K562 (cell line): ENCODE results near the gene SOWAHD. TPM values are rescaled to one million over a fixed set of nuclear protein-coding genes. Genes with fewer than 3 reads are reported as not detected.
A peak's percentile ranks its signal among the peaks of the same experiment; 100 is the strongest.

Experiments used
- ARNT ChIP-seq, 2 experiments: fragments of 450-650 bp; IDR thresholded peaks; 2 replicates each; pipeline ENCODE4 v1.6.1; 2016; ENCODE audit warnings: mild to moderate bottlenecking in 1 of 2
- ATF7 ChIP-seq: fragments of 450-650 bp; IDR thresholded peaks from 2 replicates; pipeline ENCODE4 v1.7.1; 2014; ENCODE audit warnings: mild to moderate bottlenecking, moderate library complexity
- BRF1 ChIP-seq: IDR thresholded peaks from 3 replicates; pipeline ENCODE4 v1.6.1; 2011; ENCODE audit warnings: borderline replicate concordance, mild to moderate bottlenecking; ENCODE audit not compliant: insufficient read length; ENCODE audit errors: extremely low read depth
- CEBPB ChIP-seq: fragments of 450-650 bp; IDR thresholded peaks from 2 replicates; pipeline ENCODE4 v1.6.1; 2016; ENCODE audit warnings: missing genetic modification characterization, missing compliant biosample characterization
- ELK3 ChIP-seq: fragments of 450-650 bp; formaldehyde crosslinking; IDR thresholded peaks from 2 replicates; pipeline ENCODE4 v1.4.0; 2020; ENCODE audit warnings: mild to moderate bottlenecking
- ETV6 ChIP-seq, 3 experiments: fragments of 150-350 bp in 1 of 3; sonication (generic) in 1 of 3; formaldehyde crosslinking in 1 of 3; IDR thresholded peaks; 2 replicates each; pipeline versions ENCODE4 v1.6.1 to v1.8.0; 2014 to 2022; ENCODE audit warnings: borderline replicate concordance in 2 of 3, low read depth in 2 of 3, antibody characterized with exemption in 1 of 3, low read length in 1 of 3, mild to moderate bottlenecking in 1 of 3, missing genetic modification reagents in 1 of 3
- HMBOX1 ChIP-seq: sonication (generic); IDR thresholded peaks from 2 replicates; pipeline ENCODE4 v1.6.1; 2016
- NCOA1 ChIP-seq: fragments of 450-650 bp; IDR thresholded peaks from 2 replicates; pipeline ENCODE4 v1.6.1; 2016; ENCODE audit warnings: low read depth
- RAD21 ChIP-seq, 2 experiments: fragments of 250-450 bp in 1 of 2; fragments of 450-650 bp in 1 of 2; sonication (Bioruptor Pico) in 1 of 2; formaldehyde crosslinking in 1 of 2; IDR thresholded peaks in 1 of 2; conservative IDR thresholded peaks in 1 of 2; 2 replicates each; pipeline versions ENCODE4 v1.4.0 to v1.8.0; 2020 to 2022; ENCODE audit warnings: mild to moderate bottlenecking in 2 of 2, moderate library complexity in 1 of 2
- RBFOX2 ChIP-seq: fragments of 200-400 bp; formaldehyde crosslinking; IDR thresholded peaks from 2 replicates; pipeline ENCODE4 v1.6.1; 2017; ENCODE audit warnings: low read depth, mild to moderate bottlenecking, low read length, moderate library complexity
- RBM15 ChIP-seq: fragments of 200-400 bp; formaldehyde crosslinking; IDR thresholded peaks from 2 replicates; pipeline ENCODE4 v1.6.1; 2018; ENCODE audit warnings: mild to moderate bottlenecking, low read length, moderate library complexity; ENCODE audit not compliant: insufficient read depth
- RBM34 ChIP-seq: fragments of 200-400 bp; formaldehyde crosslinking; IDR thresholded peaks from 2 replicates; pipeline ENCODE4 v1.6.1; 2018; ENCODE audit warnings: low read length, borderline replicate concordance; ENCODE audit not compliant: insufficient read depth
- SETDB1 ChIP-seq: IDR thresholded peaks from one replicate; pipeline ENCODE4 v1.6.1; 2012; ENCODE audit warnings: low read length, control low read depth, inconsistent platforms
- SRSF1 ChIP-seq: fragments of 200-400 bp; formaldehyde crosslinking; IDR thresholded peaks from 2 replicates; pipeline ENCODE4 v1.6.1; 2017; ENCODE audit warnings: mild to moderate bottlenecking, low read depth, low read length, moderate library complexity
- STAT5B ChIP-seq: fragments of 250-450 bp; sonication (Bioruptor Pico); IDR thresholded peaks from 2 replicates; pipeline ENCODE4 v1.8.0; 2021; ENCODE audit warnings: mild to moderate bottlenecking, inconsistent platforms
- TAF1 ChIP-seq: IDR thresholded peaks from 2 replicates; pipeline ENCODE4 v1.6.1; 2011; ENCODE audit warnings: mild to moderate bottlenecking, low read length, moderate library complexity; ENCODE audit not compliant: insufficient read depth, control insufficient read depth, severe bottlenecking; ENCODE audit errors: extremely low read depth
- TCF7 ChIP-seq: sonication (generic); IDR thresholded peaks from 2 replicates; pipeline ENCODE4 v1.6.1; 2016; ENCODE audit warnings: antibody characterized with exemption, borderline replicate concordance
- TRIM24 ChIP-seq, 2 experiments: fragments of 450-650 bp; IDR thresholded peaks; 2 replicates each; pipeline ENCODE4 v1.6.1; 2016
- XRCC3 ChIP-seq: fragments of 450-650 bp; IDR thresholded peaks from 2 replicates; pipeline ENCODE4 v1.6.1; 2017; ENCODE audit warnings: mild to moderate bottlenecking, moderate library complexity
- ZEB2 ChIP-seq: fragments of 450-650 bp; IDR thresholded peaks from 2 replicates; pipeline ENCODE4 v1.6.1; 2016
- ZFPM2 ChIP-seq: fragments of 250-450 bp; sonication (Bioruptor Pico); IDR thresholded peaks from 2 replicates; pipeline ENCODE4 v1.5.1; 2022; ENCODE audit warnings: mild to moderate bottlenecking
- ZNF408 ChIP-seq: fragments of 250-450 bp; sonication (Bioruptor Pico); IDR thresholded peaks from 2 replicates; pipeline ENCODE4 v1.4.0; 2020; ENCODE audit warnings: low read depth, mild to moderate bottlenecking, moderate library complexity
- ZNF699 ChIP-seq: fragments of 250-450 bp; sonication (Bioruptor Pico); IDR thresholded peaks from 2 replicates; pipeline ENCODE4 v1.8.0; 2021; ENCODE audit warnings: mild to moderate bottlenecking, moderate library complexity; ENCODE audit not compliant: insufficient replicate concordance
- polyA plus RNA-seq, 8 experiments: library from polyadenylated mRNA; depleted of rRNA in 4 of 8; stranded (reverse) in 5 of 8; unstranded in 3 of 8; fragments of >200 nt; fragmentation: Nextera tagmentation in 2 of 8; fragmentation: Illumina TruSeq in 1 of 8; extraction: Ambion mirVana in 2 of 8; extraction: Trizol in 1 of 8; gene quantifications; 2 replicates each; pipeline versions ENCODE4 v1.2.1 to v1.2.3, GENCODE V29; 2011 to 2014; ENCODE audit warnings: inconsistent platforms in 1 of 8, missing spikeins in 1 of 8
- total RNA-seq, 7 experiments: library from RNA; depleted of rRNA in 6 of 7; stranded (reverse); fragments of >200 nt in 6 of 7; fragmentation: Illumina TruSeq in 2 of 7; extraction: Trizol in 2 of 7; gene quantifications; 2 replicates each; pipeline versions ENCODE4 v1.2.1 to v1.2.3, GENCODE V29; 2011 to 2021; ENCODE audit warnings: low replicate concordance in 1 of 7
- TF ChIP-seq, protein P1 (sequence below): fragments of 450-650 bp; formaldehyde crosslinking; IDR thresholded peaks from 2 replicates; pipeline ENCODE4 v1.4.0; 2020; ENCODE audit warnings: mild to moderate bottlenecking, moderate library complexity

Gene SOWAHD
- total and polyA plus RNA-seq, 9 of the 15 experiments (the other 6 are each of a cell fraction or from before 2014, with no cell fraction given): 0.13 to 0.29 TPM; not detected in 7

- TF ChIP-seq ETV6 (IDR thresholded peaks at IDR 0.05; ENCODE audit: borderline replicate concordance in 1 of 2, low read depth in 2 of 2, low read length in 1 of 2) (no peak), ETV6 (CRISPR knock-in tag; IDR thresholded peaks at IDR 0.05; ENCODE audit: borderline replicate concordance) (no peak), SRSF1 (no peak), RBM15 (no peak), NCOA1 (no peak), ELK3 (CRISPR knock-in tag) (no peak), RBFOX2 (no peak), BRF1 (no peak), ZNF699 (CRISPR knock-in tag) (no peak), CEBPB (tag) (peak; percentile 76), ATF7 (0 out of 2 replicates have a peak, but pooled peaks have one; percentile 19), RBM34 (no peak), HMBOX1 (peak; percentile 53; the same call in 1 of the 2 replicates), SETDB1 (no peak), ZEB2 (no peak), TAF1 (no peak), ARNT (IDR thresholded peaks at IDR 0.05) (no peak), ZNF408 (no peak), XRCC3 (no peak), RAD21 (CRISPR knock-in tag; conservative IDR thresholded peaks at IDR 0.05 in 1 of 2, IDR thresholded peaks at IDR 0.05 in 1 of 2) (peak; percentile 70 to 79), ZFPM2 (CRISPR knock-in tag) (no peak), TRIM24 (IDR thresholded peaks at IDR 0.05) (0 out of 4 replicates have a peak, but pooled peaks of 1 of the 2 experiments have one; percentile 9), TCF7 (no peak), STAT5B (CRISPR knock-in tag) (no peak)
- TF ChIP-seq, protein P1, sequence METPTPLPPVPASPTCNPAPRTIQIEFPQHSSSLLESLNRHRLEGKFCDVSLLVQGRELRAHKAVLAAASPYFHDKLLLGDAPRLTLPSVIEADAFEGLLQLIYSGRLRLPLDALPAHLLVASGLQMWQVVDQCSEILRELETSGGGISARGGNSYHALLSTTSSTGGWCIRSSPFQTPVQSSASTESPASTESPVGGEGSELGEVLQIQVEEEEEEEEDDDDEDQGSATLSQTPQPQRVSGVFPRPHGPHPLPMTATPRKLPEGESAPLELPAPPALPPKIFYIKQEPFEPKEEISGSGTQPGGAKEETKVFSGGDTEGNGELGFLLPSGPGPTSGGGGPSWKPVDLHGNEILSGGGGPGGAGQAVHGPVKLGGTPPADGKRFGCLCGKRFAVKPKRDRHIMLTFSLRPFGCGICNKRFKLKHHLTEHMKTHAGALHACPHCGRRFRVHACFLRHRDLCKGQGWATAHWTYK (CRISPR knock-in tag): no peak
Measured at GRCh38 chrX:119729408-119730201, 28.8 kb upstream of the SOWAHD start (continued).
